Esophagus squamous epithelium (tissue), 4 donors: ENCODE measurements around the gene AXIN1.

Experiments
- CTCF ChIP-seq, 6 experiments: fragments of 450-650 bp in 4 of 6; fragments of 200-600 bp in 2 of 6; sonication (generic) in 2 of 6; IDR thresholded peaks; one replicate each; pipeline ENCODE4 v1.5.1; 2016 to 2019; ENCODE audit warnings: antibody characterized with exemption in 6 of 6, mild to moderate bottlenecking in 4 of 6, moderate library complexity in 4 of 6
- POLR2A ChIP-seq, 4 donors: fragments of 450-650 bp; IDR thresholded peaks; one replicate each; pipeline ENCODE4 v1.6.1; 2017; ENCODE audit warnings: antibody characterized with exemption in 4 of 4, mild to moderate bottlenecking in 4 of 4, moderate library complexity in 3 of 4

GRCh38 chr16:397736-398332, 45.3 kb upstream of the AXIN1 start:
- TF ChIP-seq CTCF (IDR thresholded peaks at IDR 0.05) (peak in 5 of 6 experiments; percentile 34 to 63 (median 52)), POLR2A (IDR thresholded peaks at IDR 0.05) (no peak)
